GM15510 (cell line): ENCODE measurements around the gene KCNF1.

ENCODE experiments used
- POLR2A ChIP-seq: IDR thresholded peaks from 3 replicates; pipeline ENCODE4 v1.6.1; 2011; ENCODE audit warnings: borderline replicate concordance; ENCODE audit not compliant: insufficient read length; ENCODE audit errors: extremely low read depth

Gene KCNF1

DNA sequence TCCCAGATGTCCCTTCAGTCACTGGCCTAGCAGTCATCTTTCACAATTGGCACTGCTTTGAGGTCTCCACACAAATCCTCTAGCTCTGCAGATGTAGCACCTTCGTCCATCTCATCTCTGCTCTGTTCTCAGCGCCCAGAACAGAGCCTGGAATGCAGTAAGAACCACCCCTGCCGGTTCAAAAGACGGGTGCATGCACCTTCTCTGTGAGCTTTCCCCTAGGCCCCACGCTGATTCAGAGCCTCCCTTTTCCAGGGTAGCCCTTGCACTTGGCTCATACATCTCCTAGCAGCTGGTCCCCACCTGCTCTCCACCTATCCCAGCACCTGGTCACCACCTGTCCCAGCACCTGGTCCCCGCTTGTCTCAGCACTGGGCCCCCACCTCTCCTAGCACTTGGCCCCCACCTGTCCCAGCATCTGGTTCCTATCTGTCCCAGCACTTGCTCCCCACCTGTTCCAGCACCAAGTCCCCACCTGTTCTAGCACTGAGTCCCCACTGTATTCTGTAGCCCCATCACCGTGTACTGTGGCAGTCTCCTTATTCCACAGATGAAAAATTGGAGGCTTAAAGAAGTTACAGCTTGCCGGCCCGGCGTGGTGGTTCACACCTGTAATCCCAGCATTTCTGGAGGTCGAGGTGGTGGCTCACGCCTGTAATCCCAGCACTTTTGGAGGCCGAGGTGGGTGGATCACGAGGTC is 4.7 kb upstream of the KCNF1 start:
- TF ChIP-seq POLR2A = no peak

DNA sequence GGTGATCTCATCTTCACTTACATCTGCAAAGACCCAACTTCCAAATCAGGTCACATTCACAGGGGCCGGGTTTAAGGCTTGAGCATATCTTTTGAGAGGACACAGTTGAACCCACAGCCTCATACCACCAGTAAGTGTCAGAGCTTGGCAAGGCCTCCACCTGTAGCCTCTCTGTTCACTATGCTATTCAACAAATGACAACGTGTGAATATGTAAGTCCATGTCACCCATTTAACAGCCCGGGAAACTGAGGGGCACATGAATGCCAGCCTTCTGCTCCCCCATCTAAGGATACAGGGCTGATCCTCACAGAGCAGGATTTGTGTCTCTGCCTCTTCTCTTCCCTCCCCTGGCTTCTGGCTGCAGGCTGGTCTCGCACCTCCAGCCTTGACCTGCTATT is 3.5 kb upstream of the KCNF1 start:
- no peak for TF ChIP-seq POLR2A

DNA sequence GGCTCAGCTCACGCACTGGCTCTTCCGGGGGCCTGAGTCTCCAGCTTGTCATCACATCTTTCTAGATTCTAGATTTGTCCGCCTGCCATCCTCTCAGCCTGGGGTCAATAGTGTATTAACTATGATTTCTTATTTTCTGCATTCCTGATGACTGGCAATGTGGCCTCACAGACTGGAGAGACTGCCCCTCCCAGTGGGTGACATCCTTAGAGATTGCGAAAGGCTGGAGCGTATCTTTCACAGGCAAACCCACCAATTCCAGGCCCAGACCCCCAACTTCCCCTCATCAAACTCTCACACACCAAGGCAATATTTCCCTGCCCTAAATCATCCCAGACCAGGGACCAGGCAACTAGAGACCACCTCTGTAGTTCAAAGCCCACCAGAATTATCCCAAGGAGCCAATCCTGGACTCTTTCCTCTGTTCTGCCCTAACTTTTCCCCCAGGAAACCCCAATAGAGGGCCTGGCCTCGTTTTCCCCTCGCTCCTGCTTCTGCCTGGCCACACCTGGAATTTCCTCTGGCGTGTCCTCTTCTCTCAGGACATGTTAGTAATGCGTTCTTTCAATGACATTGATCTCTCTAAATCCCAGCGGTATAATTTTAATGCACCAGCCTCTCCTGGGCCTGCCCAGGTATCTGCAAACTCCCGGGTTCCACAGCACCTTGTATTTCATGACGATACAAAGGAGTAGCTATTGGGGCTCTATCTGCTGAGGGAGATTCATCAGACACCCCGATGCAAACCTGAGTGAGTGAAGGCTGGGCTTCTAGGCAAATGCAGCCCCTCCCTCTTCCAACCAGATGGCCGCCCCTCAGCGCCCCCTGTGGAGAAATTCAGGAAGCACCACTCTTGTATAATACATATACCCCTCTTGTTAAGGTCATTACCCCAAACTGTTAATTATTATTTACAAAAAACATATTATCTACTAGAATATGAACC is 2.4 kb upstream of the KCNF1 start:
- no peak for TF ChIP-seq POLR2A

DNA sequence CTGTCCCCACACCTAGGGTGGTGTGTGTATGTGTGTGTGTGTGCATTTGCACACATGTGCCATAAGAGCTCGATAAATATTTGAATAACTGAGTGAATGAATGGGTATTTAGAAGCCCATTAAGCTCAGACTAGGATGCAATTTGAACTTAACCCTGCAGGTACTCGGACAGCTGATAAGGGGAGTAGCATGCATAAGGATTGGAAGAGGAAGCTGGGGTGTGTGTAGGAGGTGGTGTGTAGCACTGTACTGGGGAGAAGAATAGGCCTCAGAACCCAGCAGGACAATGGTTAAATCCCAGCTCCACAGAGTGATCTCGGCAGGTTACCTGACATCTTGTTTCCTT is 1.8 kb upstream of the KCNF1 start:
- no peak for TF ChIP-seq POLR2A

DNA sequence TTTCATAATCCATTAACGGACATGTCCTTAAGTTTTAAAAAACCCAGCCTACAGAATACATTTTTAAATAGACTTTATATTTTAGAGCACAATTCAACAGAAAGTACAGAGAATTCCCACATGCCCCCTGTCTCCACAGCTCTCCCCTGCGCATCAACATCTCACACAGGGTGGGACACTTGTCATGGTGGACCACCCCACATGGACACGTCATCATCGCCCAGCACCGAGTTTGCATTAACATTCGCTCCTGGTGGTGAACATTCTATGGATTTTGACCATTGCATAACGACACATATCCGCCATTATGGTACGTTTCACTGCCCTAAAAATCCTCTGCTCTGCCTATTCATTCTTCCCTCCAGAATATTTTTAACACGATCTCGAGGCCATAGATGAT is 1.1 kb upstream of the KCNF1 start:
- no peak for TF ChIP-seq POLR2A

DNA sequence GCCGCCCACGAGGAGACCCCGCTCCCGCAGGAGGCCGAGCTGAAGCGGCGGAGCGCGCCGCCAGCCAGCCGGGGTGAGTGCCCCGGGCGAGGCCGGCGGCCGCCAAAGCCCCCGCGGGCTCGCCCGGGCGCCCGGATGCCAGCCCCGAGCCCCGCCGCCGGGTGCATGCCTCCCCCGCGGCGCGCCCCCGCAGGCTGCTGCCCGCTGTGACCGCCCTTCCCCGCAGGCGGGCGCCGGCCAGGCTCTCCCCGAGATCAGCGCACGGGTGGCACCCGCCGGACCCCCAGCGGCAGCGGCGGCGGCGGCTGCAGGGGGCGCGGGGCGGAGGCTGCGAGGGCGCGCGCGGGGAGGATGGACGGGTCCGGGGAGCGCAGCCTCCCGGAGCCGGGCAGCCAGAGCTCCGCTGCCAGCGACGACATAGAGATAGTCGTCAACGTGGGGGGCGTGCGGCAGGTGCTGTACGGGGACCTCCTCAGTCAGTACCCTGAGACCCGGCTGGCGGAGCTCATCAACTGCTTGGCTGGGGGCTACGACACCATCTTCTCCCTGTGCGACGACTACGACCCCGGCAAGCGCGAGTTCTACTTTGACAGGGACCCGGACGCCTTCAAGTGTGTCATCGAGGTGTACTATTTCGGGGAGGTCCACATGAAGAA is 470 bp downstream of the KCNF1 start:
- no peak for TF ChIP-seq POLR2A

DNA sequence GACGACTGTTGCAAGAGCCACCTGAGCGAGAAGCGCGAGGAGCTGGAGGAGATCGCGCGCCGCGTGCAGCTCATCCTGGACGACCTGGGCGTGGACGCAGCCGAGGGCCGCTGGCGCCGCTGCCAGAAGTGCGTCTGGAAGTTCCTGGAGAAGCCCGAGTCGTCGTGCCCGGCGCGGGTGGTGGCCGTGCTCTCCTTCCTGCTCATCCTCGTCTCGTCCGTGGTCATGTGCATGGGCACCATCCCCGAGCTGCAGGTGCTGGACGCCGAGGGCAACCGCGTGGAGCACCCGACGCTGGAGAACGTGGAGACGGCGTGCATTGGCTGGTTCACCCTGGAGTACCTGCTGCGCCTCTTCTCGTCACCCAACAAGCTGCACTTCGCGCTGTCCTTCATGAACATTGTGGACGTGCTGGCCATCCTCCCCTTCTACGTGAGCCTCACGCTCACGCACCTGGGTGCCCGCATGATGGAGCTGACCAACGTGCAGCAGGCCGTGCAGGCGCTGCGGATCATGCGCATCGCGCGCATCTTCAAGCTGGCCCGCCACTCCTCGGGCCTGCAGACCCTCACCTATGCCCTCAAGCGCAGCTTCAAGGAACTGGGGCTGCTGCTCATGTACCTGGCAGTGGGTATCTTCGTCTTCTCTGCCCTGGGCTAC is 1.2 kb downstream of the KCNF1 start:
- TF ChIP-seq POLR2A = no peak

DNA sequence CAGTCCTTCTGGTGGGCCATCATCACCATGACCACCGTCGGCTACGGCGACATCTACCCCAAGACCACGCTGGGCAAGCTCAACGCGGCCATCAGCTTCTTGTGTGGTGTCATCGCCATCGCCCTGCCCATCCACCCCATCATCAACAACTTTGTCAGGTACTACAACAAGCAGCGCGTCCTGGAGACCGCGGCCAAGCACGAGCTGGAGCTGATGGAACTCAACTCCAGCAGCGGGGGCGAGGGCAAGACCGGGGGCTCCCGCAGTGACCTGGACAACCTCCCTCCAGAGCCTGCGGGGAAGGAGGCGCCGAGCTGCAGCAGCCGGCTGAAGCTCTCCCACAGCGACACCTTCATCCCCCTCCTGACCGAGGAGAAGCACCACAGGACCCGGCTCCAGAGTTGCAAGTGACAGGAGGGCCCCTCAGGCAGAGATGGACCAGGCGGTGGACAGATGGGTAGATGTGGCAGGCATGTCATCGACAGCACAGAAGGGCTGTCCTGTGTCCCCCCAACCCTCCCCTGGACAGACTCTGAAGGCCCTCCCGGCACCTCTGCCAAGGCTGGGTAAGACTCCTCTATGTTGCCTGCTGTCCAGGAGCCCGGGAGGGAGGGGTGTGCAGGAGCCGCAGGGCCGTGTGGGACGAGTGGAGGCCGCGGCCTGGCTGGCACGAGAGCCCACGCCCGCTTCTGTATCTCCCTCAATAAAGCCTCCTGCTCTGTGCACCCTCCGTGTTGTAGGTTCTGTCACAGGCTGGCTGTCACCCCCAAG is 2.0 kb downstream of the KCNF1 start:
- TF ChIP-seq POLR2A = no peak

DNA sequence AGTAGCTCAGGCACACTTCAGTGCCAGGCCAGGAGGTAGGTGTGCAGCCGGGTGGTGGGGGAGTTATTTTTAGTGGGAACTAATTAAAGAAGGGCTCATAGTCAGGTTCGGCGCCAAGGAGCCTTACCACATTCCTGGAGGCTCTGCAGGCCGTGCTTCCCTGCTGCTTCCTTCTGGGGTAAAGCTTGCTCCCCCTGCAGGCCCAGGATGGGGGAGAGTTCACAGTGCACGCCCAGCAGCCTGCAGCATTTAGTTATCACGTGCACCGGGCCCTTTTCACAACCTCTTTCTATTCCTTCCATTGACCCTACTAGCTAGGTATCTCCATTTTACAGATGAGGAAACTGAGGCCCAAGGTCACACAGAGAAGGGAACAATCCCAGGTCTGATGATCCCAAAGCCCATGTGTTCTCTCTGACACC is 2.5 kb downstream of the KCNF1 start:
- TF ChIP-seq POLR2A = no peak

DNA sequence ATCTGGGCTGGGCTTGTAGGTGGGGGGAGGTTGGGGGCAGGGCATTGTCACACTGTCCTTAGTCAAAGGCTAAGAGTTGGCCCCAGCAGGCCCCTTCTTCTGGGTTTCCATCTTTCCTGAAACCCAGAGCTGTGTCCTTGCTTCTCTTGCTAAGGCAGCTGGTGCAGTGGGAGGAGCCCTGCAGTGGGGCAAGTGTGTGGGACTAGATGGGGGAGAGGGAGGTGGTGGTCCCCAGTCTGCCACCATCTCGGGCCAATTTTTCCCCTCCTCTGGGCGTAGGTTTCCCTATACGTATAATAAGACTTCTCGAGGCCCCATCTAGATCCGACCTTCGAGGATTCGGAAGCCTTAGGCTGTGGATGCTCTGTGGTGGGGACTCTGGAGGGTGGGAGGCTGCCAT is 3.5 kb downstream of the KCNF1 start:
- TF ChIP-seq POLR2A = no peak

DNA sequence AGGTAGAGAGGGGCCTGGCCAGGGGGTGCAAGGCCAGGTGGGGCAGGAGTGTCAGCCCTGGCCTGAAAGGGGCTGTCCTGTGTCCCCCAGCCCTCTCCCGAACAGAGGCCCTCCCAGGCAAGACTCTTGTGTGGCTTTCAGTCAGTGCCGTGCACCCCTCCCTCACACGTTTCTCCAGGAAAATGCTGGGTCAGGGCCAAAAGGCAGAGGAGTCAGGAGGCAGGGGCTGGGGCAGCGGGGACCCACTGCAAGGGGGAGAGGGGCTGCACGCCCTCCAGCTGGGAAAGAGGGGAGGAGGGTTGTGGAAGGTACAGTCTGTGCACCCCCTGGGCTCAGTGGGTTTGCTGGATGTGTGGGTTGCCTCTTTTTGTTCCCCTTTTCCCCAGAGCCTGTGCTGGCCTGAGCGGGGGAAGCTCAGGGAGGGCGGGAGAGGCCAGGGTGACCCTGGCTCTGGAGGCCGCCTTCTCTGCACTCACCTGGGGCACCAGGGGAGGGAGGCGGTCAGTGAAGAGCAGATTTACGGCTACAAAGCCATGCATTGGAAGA is 4.1 kb downstream of the KCNF1 start:
- no peak for TF ChIP-seq POLR2A

DNA sequence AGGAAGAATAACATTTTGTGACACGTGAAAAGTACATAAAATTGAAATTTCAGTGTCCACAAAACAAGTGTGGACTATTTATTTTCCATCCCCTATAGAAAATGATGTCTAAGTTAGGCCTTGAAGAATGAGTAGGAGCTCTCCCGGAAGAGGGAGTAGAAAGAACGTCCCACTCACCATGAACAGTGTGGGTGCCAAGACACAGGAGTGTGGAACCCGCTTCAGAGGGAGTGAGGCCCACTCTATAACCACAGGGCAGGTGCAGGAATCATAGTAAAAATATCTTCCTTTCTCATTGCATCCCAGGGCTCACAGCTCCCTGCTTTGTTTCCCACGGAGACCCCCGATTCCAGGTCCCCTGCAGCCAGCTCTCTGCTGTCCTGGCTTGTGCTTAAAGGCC is 5.2 kb downstream of the KCNF1 start:
- no peak for TF ChIP-seq POLR2A

DNA sequence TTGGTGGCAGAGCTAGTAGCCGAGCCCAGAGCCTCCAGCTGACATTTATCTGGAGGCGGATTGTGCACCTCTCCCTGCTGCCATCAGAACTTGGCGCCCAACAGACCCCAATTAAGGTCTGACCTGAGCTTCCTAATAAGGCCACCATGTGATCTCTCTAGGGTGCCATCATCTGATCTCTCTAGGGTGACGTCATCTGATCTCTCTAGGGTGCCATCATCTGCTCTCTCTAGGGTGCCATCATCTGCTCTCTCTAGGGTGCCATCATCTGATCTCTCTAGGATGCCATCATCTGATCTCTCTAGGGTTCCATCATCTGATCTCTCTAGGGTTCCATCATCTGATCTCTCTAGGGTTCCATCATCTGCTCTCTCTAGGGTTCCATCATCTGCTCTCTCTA is 6.2 kb downstream of the KCNF1 start:
- TF ChIP-seq POLR2A = no peak
